SU-DHL-6 (cell line): ENCODE results near the gene ABTB2.

Experiments used
- CTCF ChIP-seq: fragments of 200-600 bp; sonication (generic); IDR thresholded peaks from one replicate; pipeline ENCODE4 v1.5.1; 2017; ENCODE audit warnings: antibody characterized with exemption, mild to moderate bottlenecking, low read length, moderate library complexity; ENCODE audit not compliant: insufficient read depth, poor library complexity, severe bottlenecking
- EZH2phosphoT487 ChIP-seq: fragments of 200-600 bp; sonication (generic), shearing (Covaris generic); conservative IDR thresholded peaks from 2 replicates; pipeline ENCODE4 v1.6.1; 2018; ENCODE audit warnings: mild to moderate bottlenecking, antibody characterized with exemption, low read length, moderate library complexity, mixed read lengths

GRCh38 chr11:34114471-34114870 is 243.3 kb downstream of the ABTB2 start:
- TF ChIP-seq CTCF (no peak), EZH2phosphoT487 (no peak)
